MCF 10A (cell line): Measurements from ENCODE around the gene OXER1. TPM values are rescaled to one million over a fixed set of nuclear protein-coding genes. Genes with fewer than 3 reads are reported as not detected.

Source experiments
- BruUV-seq: library from RNA; stranded (reverse); fragments of 400-500 nt; replicated peaks from 2 replicates; lab custom pipeline; 2021; lab: Mats Ljungman, UMichigan
- CTCF ChIA-PET: fragments of 300-600 bp; sonication (Branson Sonifier 250); formaldehyde crosslinking; extraction: SDS; loops from one replicate; lab custom pipeline; 2021; ENCODE audit warnings: antibody characterized with exemption, inconsistent platforms; lab: Yijun Ruan, JAX
- POLR2A ChIA-PET: fragments of 300-600, 350-650 bp; sonication (Branson Sonifier 250); formaldehyde crosslinking; extraction: SDS; loops from one replicate; lab custom pipeline; 2020; ENCODE audit warnings: antibody characterized with exemption, inconsistent platforms; lab: Yijun Ruan, JAX
- DNase-seq: peaks from one replicate; pipeline ENCODE4 v3.0.0-alpha.2; 2018; ENCODE audit not compliant: unreplicated experiment
- H3K27ac Mint-ChIP-seq: one replicate; pipeline ENCODE4 v1.8.0; 2022; ENCODE audit warnings: mild to moderate bottlenecking, low read depth, mixed read lengths; ENCODE audit not compliant: unreplicated experiment
- H3K27me3 Mint-ChIP-seq: one replicate; pipeline ENCODE4 v1.8.0; 2022; ENCODE audit warnings: mixed read lengths; ENCODE audit not compliant: insufficient read depth, unreplicated experiment
- H3K36me3 Mint-ChIP-seq: one replicate; pipeline ENCODE4 v1.8.0; 2022; ENCODE audit warnings: mild to moderate bottlenecking, moderate library complexity, mixed read lengths; ENCODE audit not compliant: insufficient read depth, unreplicated experiment
- H3K4me1 Mint-ChIP-seq: one replicate; pipeline ENCODE4 v1.8.0; 2022; ENCODE audit warnings: mixed read lengths; ENCODE audit not compliant: insufficient read depth, unreplicated experiment
- H3K4me3 Mint-ChIP-seq: one replicate; pipeline ENCODE4 v1.8.0; 2022; ENCODE audit warnings: mild to moderate bottlenecking, moderate library complexity, mixed read lengths; ENCODE audit not compliant: unreplicated experiment
- H3K9me3 Mint-ChIP-seq: one replicate; pipeline ENCODE4 v1.8.0; 2022; ENCODE audit warnings: mixed read lengths; ENCODE audit not compliant: unreplicated experiment
- intact Hi-C: fragments of 100-400 bp; cut with micrococcal nuclease; formaldehyde crosslinking; loops from 2 replicates; pipeline ENCODE4 v1.14.1; 2022
- total RNA-seq: library from RNA; stranded (reverse); gene quantifications from 2 replicates; pipeline ENCODE4 v1.2.3, GENCODE V29; 2022
- TF ChIP-seq, protein P1 (sequence below): fragments of 200-600 bp; IDR thresholded peaks from one replicate; pipeline ENCODE4 v1.8.0; 2022; ENCODE audit warnings: antibody characterized with exemption, mild to moderate bottlenecking; ENCODE audit not compliant: unreplicated experiment

Gene OXER1
- total RNA-seq, 1 experiment from 2014 or later, result not detected

DNA sequence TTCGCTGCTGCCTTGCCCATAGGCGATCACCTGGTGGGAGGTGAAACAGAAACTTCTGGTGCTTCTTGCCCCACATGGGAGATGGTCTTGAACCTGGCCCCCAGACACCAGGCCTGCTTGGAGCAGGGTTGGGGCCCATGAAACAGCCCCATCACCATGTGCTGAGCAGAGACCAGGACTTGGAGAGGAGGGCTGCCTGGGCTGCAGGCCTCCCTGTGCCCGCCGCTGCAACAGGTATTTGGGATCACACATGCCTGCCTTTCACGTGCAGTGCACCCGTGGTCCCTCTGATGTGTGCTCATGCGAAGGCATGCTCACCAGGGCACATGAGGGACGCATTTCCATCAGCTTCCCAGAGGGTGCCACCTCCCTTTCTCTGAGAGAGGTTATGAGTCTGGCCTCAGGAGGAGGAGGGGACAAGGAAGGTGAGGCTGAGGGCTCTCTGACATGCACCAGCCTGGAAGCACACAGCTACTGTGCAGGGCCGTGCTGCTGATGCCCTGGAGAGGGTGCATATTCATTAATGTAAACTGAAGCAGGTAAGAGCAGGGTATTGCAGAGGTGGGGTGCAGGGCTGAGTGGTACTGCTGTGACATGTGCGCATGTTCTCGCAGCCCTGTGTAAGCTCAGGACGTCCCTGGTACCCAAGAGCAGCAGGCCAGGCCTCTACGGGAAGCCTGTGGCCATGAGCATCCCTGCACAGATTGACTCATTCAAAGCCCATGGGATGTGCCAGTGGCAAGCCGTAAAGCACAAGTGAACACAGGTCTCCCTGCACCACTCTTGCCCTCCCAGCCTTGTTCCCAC is 4.2 kb upstream of the OXER1 start:
- TF ChIP-seq, protein P1, sequence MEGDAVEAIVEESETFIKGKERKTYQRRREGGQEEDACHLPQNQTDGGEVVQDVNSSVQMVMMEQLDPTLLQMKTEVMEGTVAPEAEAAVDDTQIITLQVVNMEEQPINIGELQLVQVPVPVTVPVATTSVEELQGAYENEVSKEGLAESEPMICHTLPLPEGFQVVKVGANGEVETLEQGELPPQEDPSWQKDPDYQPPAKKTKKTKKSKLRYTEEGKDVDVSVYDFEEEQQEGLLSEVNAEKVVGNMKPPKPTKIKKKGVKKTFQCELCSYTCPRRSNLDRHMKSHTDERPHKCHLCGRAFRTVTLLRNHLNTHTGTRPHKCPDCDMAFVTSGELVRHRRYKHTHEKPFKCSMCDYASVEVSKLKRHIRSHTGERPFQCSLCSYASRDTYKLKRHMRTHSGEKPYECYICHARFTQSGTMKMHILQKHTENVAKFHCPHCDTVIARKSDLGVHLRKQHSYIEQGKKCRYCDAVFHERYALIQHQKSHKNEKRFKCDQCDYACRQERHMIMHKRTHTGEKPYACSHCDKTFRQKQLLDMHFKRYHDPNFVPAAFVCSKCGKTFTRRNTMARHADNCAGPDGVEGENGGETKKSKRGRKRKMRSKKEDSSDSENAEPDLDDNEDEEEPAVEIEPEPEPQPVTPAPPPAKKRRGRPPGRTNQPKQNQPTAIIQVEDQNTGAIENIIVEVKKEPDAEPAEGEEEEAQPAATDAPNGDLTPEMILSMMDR, result no peak
- DNase-seq, result no peak
- Mint-ChIP-seq H3K4me1 (no peaks in the 10 kb centered on the region), H3K27me3 (no peaks in the 10 kb centered on the region), H3K36me3 (no peaks in the 10 kb centered on the region), H3K9me3 (no peaks in the 10 kb centered on the region), H3K4me3 (no peak overlapping the region), H3K27ac (no peak overlapping the region)
- CTCF ChIA-PET, result no interaction called here
- intact Hi-C loops, result no loop called here
- BruUV-seq, result no TSS peak
- POLR2A ChIA-PET, result no interaction called here

DNA sequence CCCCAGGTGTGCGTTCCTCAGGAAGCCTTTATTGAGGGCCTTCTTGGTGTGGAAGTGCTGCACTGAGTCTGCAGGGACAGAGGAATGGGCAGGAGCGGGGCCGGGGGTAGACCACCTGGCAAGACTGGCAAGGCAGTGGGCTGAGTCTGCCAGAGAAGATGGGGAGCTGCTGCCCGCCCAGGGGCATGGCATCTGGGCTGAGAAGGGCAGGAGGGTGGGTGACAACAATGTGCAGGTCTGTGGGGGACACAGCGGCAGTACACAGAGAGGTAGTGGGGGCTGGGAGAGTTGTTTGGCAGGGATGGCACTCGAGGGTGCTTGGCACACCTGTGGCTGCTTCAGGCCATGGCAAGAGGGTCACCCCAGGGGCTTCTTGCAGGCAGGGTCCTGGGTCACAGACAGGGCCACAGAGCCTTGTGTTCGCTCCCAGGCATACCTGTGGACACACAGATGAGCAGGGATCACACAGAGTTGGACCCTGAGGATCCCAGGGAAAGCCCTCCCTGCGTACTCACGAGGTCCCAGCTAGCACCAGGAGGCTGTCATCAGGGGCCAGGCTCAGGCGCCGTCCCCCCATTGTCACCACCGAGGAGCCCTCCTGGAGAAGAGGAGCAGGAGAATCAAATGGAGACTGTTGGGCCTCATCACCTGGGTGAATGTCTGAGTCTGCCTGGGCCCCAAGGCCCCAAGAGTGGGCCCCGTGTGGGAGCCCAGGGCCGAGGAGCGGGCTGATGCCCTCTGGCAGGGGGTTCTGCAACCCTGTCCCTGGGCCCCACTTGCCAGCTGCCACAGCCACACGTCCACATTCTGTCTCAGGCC is 3.4 kb upstream of the OXER1 start:
- Mint-ChIP-seq H3K27ac (no peak overlapping the region), H3K4me1 (no peaks in the 10 kb centered on the region), H3K9me3 (no peaks in the 10 kb centered on the region), H3K27me3 (no peaks in the 10 kb centered on the region), H3K4me3 (no peak overlapping the region), H3K36me3 (no peaks in the 10 kb centered on the region)
- intact Hi-C loops, result no loop called here
- TF ChIP-seq, protein P1, result no peak
- ChIA-PET POLR2A (no interaction called here), CTCF (no interaction called here)
- no peak for DNase-seq
- no TSS peak for BruUV-seq

DNA sequence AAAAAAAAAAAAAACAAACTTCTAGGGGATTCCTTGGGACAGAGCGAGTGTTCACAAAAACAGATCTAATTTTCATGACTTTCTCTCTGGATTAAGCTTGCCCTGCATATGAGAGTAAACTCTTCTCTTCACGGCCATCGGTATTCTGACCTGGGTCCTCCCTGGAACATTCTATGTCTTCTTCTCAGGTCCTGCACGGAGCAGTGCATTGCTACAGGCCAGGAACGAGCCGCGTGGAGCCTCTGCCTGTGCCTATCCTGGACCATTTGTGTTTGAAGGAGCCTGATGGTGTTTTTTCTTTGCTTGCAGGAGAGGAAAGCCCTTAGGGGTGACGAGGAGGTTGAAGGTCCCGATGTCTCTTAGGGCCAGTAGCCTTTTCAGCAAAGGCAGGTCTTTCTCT is 1.8 kb upstream of the OXER1 start:
- ChIA-PET POLR2A (no interaction called here), CTCF (interaction anchor here (0.5 kb wide), 1 partner anchor 645 kb away, joined by 3 read pairs; no protein-coding TSS in a partner anchor)
- H3K4me1 Mint-ChIP-seq, result peaks cover 6% of the 10 kb centered on the region
- no peak for DNase-seq
- no peaks in the 10 kb centered on the region for H3K27me3 Mint-ChIP-seq
- intact Hi-C loops, result no loop called here
- H3K9me3 Mint-ChIP-seq, result no peaks in the 10 kb centered on the region
- no peaks in the 10 kb centered on the region for H3K36me3 Mint-ChIP-seq
- TF ChIP-seq, protein P1, result no peak
- no peak overlapping the region for H3K4me3 Mint-ChIP-seq
- H3K27ac Mint-ChIP-seq, result no peak overlapping the region
- BruUV-seq, result no TSS peak

DNA sequence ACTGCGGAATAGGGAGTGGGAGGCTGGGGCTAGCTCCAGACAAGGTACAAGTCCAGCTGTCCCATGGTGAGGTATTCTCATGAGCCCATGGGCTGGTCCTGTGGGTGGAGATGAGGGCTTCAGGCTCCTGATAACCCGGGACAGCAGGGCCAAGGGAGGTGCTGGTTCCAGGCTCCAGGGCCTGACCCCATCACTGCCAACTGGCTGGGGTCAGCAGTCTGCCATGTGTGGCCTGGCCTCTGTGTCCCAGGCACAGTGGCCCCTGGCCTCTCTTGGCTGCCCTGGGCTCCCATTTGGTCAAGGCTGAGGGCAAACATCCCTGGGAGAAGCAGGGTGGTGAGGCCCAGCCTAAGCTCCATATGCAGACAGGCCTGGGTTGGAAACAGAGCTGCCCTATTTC is 966 bp upstream of the OXER1 start:
- H3K4me1 Mint-ChIP-seq, result peaks cover 6% of the 10 kb centered on the region
- CTCF ChIA-PET, result no interaction called here
- DNase-seq, result no peak
- H3K27me3 Mint-ChIP-seq, result no peaks in the 10 kb centered on the region
- TF ChIP-seq, protein P1, result no peak
- H3K36me3 Mint-ChIP-seq, result no peaks in the 10 kb centered on the region
- BruUV-seq, result no TSS peak
- H3K4me3 Mint-ChIP-seq, result no peak overlapping the region
- intact Hi-C loops, result no loop called here
- no peak overlapping the region for H3K27ac Mint-ChIP-seq
- H3K9me3 Mint-ChIP-seq, result no peaks in the 10 kb centered on the region
- POLR2A ChIA-PET, result no interaction called here
